MV-4-11 (cell line): ENCODE data around the gene PCDH1.
A peak's percentile ranks its signal among the peaks of the same experiment; 100 is the strongest.
"Not testable (repeated sequence)": the region's sequence is repeated elsewhere in the genome, so short reads cannot be mapped to it uniquely, and the experiment has no call there.

Experiments used
- DNase-seq: peaks from one replicate; lab custom pipeline; 2025; lab: John Stamatoyannopoulos, UW

PCDH1 gene

DNA sequence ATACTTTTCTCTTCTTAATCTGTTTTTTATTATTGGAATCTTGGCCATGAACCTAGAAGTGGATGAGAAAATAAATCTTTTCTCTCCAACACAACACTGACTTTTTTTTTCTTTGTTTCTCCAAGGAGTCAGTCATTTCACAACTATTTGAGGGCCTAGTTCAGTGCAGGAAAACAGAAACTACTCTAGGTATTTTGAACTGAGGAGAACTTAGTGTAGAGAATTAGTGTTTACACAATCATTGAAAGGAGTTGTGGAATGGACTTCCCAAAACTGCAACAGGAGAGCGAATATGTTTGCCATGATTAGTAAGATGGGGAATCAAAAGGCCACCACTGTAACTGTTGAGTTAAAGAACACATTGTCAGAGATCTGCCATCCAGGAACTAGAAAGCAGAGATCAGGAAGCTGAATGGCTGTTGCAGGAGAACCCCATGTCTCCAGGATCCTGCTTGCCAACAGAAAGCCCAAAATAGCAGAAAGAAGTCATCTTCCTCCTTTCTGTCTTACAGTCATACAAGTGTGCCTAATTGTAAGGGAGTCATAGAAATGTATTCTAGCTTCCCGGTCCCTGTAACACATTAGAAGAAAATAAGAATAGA, 20.3 kb upstream of the PCDH1 start:
- DNase-seq, result peak; percentile 56

DNA sequence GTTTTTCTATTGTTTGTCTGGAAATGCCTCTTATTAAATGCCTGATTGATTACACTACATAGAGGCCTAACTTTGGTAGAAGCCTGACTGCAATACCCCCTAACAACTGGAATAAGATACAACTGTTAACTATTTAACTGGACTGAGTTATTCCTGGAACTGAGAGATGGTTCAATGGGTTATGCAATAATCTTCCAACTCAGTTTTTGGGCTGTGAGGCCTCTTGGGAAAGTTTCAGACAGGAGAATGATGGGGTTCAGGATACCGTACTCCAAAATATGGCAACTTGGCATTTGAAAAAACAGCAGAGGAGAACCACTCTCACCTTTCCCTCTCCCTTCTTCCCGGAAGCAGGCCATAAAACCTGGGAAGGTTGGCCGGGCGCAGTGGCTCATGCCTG, 19.2 kb upstream of the PCDH1 start:
- no peak for DNase-seq

DNA sequence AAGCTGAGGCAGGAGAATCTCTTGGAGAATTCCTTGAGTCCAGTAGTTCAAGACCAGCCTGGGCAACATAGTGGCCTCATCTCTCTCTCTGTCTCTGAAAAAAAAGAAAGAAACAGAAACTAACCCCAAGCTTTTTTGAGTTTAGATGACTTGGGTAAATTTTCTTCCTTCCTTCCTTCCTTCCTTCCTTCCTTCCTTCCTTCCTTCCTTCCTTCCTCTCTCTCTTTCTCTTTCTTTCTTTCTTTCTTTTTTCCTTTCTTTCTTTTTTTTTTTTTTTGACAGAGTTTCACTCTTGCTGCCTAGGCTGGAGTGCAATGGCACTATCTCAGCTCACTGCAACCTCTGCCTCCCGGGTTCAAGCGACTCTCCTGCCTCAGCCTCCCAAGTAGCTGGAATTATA, 12.2 kb upstream of the PCDH1 start:
- DNase-seq, result not testable (repeated sequence)

DNA sequence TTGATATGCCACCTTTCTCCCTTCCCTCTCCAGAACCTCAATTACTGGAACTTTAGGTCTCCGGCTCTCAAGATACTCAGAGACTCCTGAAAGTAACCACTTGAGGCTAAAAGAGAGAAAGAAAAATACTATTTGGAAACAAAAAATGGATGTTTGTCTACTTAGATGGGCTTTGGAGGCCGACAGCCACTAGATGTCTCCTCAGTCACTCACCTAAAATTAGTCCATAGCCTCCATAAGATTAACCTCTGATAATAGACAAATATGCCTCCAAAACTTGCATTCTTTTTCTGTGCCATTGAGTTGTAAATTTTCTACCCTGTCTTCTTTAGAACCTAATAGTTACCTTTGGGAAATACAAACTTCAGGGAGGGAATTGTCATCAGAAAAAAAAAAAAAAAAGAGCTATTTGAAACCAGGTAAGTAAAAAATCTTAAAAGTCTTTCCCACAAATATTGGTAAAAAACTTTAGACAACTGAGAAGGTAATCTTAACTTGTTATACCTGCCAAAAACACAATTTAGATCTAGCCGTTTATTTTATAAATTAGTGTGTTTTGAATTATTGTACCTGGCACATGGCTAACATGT, 11.2 kb upstream of the PCDH1 start:
- no peak for DNase-seq

DNA sequence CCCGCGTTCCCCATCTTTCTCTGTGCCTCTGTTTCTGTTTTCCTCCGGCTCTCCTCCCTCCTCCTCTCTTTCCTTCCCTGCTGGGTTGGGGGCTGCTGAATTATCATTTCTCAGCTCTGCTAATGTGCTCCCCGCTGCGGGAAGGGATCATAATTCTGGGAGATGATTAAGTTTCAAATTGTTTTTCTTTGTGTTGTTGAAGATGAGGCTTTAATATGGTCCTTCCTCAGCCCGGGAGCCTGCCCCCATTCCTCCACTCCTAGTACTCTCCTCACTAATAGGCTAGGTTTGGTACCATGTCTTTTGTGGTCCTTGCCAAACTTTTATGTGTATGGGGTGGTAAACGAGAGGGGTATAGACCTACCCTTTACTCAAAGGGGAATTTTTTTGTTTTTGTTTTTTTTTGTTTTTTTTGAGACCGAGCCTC, 5.7 kb upstream of the PCDH1 start:
- no peak for DNase-seq

DNA sequence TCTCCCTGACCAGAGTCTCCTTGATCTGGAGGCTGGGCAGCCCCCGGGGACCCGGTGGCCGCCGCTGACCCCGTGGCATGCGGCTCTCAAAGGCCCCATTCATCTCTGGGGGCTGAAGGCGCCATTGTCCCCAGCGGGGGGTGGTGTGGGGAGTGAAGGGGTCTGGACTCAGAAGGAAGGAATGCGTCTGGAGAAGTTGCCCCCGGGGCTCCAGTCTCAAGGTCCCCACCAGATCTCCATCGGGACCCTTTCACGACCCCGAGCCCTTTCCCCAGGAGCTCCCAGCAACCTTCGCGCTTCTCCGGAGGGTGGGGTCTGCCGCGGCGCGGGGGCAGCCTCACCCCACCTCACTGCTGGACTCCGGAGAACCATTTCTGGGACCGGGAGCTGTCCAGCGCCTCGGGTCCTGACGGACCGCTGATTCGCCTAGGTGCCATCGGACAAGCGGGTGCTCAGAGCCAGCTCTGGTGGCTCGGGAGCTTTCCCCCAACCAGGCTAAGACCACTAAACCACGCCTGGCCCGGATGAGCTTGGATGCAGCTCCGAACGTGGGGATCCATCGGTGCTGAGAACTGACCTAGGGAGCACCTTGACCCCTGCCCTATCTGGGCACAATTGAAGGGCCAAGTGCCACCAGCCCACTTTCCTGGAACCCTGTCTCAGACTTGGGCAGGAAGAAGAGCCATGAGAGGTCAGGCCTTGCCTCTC, 5.1 kb upstream of the PCDH1 start:
- no peak for DNase-seq

DNA sequence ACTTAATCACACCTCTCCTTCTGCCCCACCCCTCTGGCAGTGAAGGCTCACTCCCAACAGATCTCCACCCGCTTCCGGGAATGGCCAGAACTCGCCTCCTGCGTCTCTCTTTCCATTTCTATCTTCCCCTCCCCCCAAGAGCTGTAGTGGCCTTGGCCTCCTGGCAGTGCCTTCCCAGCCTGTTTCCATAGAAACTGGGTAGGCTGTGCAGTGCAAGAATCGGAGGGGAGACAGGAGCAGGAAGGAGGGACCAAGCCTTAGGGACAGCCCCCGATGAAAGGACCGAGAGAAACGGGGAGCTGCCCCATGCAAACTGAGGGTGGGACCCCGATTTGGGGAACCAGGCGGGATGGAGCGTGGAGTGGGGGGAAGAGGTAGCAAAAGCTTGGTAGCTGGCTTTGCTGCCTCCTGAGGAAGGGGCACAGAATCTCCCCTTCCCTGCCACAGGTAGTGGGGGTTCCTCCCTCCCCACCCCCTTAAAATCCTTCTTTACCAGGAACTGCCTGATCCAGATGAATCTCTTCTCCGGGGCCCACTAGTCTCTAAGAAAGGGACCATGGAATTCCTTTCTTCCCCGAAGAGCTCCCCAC, 4.5 kb upstream of the PCDH1 start:
- DNase-seq, result no peak

DNA sequence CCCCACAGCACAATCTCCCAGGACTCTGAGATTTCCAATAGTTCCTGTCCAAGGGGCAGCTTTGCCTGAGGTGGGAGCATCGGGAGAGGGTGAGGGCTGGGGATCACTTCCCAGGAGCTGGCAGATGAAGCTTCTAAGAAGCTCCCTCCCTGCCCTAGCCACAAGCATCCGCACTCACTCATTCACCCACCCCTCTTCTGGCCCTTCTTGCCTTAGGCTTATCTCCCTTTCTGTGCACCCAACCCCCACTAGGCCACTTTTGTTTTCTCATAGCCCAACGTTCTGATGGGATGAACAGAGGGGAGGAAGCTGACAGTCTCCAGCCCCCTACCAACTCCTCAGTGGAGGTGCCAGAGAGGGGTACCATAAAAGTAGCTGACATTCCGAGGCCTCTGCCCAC, 3.7 kb upstream of the PCDH1 start:
- DNase-seq, result no peak

DNA sequence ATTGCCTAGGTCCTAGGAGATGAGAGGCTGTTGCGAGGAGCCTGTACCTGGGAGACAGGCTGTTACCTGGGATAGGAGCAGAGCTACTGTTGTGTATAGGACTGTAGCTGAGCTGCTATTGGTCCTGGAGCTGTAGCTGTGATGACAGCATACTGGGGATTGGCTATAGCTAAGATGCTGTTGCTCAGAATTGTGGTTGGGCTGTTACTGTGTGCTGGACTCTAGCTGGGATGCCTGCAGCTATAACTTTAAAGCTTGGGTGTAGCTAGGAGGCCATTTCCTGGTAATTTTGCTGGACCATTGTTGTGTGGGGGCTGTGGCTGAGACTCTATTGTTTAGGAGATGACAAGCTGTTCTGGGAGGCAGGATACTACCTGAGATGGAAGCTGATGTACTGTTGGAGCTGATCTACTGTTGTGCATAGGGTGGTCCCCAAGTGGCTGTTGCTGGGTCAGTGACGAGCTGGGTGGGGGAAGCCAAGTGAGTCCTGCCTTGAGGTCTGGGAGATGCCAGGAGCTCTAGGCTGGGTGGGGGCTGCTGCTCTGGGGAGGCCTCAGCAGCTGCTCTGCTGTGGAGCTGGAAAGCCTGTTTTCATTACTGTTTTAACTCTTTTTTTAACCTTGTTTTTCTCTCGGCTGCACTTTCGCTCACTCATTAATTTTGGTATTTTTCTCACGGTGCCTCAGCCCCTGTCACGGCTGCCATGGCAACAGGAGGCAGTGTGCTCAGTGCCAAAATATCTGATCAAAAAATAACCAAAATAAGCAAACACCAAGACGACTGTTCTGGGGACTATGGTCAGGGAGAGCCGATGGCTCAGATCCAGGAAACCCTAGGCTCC, 3.0 kb upstream of the PCDH1 start:
- DNase-seq, result no peak

DNA sequence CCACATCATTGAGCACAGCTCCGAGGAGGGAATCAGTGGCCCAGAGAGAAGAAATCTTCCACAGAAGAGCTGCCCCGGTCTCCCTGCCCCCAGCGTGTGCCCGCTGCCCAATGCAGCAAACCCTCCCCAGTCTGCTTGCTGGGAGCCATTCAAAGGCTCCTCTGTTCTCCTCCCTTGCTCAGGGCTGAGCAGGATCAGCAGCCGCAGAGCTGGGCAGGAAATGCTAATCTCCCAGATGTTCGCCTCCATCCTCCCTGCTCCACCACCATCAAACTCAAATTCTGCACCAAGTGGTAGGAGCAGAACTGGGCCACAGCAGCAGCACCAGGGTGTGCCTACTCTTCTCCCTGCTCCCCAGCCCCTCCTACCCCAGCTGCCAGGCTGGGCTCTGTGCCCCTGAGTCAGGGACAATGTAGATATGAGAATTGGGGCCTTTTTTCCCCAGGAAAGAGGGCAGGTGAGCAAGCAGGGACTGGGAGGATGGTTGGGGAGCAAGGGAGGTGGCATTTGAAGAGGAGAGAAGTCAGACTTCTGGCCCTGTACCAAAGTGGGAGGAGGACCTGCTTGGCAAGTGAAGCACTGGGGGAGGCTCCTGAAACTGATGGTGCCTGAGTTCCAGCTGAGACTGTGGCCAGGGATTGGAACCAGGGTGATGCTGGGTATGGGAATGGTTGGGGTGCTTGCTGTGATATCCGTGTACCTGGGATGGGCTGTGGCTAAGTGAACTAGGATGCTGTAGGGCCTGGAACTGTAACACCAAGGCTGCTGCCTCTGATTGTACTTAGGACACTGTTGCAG, 1.9 kb upstream of the PCDH1 start:
- DNase-seq, result peak; percentile 15

DNA sequence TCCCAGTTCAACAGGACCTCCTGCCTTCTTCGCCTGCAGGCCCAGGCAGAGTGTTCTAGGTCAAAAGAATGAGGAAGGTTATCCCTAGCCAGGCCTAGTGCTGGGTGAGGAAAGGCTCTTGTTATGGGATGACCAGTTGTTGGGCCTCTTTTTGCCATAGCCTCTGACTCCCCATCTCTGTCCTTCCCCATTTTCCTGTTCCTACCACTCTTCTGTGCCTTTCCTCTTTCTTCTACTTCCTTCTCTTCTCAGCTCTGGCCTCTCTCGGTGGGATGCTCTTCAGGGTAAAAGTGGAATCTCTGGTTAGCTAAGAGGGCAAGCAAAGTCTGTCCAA, 1.2 kb upstream of the PCDH1 start:
- DNase-seq, result no peak

DNA sequence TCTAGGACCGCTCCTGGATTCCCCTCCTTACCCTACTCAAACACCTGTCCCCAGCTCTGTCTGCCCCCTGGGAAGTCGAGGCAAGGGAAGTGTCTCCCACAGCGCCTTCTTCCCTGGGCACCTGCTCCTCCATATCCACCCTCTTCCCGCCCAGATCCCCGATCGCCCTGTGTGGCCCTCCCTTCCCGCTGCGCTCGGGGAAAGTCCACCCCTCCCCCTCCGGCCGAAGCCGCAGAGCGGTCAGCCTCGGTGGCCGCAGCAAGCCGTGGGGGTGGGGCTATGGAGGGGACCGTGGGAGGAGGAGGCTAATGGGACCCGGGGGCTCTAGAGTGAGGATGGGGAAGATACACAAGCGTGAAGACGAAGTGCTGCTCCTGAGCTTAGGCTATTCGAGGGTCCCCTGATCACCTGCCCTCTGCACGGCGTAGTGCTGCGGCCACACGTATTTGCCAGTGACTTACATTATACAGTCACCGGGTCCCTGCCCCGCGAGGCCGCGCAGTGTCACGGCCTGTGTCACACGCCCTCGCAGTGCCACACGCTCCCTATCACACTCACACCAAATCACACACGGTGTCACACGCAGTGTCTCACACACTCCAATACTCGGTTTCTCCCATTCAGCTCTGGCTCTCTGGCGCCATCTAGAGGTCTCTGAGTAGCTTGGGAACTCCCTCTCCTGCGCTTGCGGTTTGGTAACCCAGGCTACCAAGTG, 658 bp upstream of the PCDH1 start:
- peak; percentile 88 for DNase-seq

DNA sequence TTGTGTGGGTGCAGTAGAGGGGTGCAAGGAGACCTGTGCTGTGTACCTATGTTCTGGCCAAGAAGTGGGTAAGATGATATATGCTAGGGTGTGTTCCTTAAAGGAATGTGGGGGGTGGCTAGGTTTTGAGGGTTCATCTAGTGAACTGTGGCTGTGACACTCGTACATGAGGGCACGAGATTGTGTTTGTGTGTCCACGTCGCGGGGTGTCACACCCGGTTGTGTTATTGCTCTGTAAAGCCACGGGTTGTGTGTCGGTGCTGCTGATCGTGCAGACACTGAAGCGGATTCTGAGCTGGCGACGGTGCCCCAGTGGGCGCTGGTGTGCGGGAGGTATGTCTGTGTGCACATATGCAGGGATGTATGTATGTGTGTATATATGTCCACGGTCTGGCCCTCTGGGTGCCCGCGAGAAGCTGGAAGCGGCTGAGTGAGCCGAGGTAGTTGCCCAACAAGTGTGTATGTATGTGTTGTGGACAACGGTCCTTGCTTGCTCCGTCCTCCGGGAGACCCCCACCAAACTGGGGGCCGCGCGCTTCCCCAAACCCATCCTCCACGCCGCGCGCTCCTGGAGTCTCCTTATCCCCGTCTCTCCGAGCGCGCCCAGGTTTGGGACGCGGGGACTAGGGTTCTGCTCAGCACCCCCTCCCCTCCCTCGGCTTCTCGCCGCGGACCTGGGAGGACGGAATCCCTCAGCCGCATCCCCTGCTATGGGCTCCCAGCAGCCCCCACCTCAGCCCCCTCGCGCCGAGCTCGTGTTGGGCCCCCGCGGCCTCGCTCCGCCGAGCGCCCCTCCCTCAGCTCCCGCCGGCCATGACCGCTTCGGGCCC, 639 bp downstream of the PCDH1 start:
- DNase-seq, result no peak

DNA sequence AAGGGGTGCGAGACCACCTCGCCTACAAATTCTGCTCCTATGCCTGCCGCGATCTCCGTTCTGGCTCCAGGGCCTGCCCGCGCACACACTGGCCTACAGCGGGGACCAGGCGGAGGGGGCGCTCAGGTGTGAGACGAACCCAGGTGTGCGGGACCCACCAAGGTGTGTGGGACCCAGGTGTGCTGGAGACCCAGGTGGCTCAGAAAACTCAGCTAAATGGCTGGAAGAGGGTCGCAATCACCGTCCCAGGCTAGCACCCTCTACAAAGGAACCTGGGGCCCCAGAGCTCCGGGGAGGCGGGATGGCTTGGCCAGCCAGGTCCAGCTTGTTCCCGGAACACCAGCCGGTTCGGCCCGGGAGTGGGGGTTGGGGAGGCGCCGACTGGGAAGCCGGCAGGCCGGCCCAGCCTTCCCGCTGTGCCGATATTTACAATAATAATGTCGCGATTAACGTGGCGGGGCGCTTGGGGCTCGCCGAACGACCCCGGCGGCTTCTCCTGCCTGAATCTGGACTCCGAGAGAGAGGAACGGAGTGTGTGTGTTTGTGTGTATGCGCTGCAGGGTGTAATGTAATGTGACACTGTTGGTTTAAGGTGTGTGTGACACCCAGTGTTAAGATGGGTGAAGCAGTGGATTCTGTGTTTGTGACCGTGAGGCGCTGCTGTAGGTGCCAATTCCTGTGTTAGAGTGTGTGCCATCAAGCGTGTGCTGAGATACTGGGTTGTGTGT, 1.4 kb downstream of the PCDH1 start:
- no peak for DNase-seq

DNA sequence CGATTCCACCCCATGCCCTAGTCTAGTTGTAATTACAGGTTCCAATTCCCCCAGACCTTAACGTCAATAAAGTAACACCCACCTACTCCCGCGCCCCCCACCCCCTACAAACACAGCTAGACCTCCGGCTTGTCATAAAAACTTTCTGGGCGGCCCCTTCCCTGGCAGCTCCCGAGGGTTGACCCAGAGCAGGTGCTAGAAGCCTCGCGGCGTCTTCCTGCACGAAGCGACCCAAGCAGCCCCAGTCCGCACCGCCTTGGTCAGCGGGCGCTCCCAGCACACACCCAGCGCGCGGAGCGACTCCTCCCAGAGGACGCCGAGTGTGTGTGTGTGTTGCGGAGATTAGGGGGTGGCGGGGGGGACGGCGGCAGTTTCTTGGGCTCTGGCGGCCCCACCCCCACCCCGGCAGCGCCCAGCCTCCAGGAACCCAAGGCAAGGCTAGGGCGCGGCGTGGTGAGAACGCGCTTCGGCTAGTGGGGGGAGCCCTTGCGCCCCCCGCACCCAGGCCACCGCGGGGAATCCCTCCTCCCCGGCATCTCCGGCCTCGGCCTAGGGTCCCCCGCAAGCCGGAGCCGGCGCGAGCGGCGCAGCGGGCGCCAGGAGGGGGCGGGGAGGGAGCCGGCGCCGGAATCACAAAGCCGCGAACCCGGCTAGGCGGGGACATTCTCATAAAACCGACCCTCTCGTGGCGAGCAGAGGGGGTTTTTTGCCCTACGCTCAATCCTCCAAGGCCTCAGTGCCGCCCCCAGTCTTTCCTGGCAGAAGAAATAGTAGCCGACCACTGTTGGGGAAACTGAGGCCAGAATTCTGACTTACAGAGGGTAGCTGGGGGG, 2.2 kb downstream of the PCDH1 start:
- no peak for DNase-seq

DNA sequence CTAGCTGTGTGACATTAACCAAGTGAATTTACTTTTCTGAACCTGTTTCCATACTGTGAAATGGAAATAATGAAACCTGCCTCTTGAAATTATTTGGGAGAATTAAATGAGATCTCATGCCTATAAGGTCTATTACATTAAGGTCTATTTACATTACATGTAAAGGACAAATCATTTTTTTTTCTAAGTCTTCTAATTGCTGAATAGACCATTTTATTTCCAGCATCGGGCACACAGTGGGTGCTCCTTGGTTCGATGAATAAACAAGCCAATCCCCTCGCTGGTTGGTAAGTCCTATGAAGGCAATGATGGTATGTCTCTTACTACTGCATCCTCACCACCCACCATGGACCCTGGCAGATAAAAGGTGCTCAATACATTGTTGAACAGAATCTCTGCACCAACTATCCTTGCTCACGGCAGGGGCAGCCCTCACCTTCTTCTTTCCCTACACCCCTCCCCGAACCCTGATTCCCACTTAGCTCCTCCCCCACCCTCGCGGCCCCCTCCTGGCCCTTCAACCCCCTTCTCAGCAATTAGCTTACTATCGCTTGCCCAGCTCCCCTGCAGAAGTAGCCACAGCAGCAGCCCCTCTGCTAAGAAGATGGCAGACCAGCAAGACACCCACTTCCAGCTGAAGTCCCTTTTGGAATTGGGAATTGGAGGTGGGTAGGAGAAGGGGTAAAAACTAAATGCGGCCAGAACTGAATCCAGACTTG, 3.0 kb downstream of the PCDH1 start:
- no peak for DNase-seq

DNA sequence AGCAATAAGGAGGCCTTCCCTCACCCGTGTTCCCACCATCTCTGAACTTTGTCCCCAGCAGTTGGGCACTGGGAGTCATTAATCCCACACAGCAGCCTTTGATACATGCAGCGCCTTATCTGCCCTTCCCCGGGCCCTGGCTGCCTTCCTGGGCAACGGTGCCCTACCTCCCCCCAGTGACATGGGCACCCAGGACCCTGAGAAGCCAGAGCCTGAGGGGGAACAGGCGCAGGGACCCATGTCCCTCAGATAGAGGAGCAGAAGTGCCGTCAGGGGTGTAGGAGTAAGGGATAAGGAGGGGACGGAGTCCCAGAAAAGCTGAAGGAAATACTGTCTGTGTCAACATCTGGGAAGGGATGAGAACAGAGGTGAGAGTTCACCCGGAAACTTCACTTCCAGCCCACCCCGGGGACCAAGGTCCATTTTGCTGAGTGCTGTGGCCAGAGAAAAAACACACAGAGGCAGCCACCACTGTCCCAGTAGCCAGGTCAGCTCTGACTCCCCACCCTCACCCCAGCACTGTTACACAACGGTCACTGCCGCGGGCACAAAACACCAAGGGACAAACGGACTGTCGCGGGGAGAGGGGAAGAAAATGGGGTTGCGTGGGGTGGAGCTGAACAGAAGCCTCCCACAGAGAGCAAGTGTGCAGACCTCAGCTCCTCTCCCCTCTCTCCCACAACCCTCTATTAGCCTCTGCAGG, 3.8 kb downstream of the PCDH1 start:
- DNase-seq, result no peak
